22Rv1 (cell line): ENCODE results near the gene ALS2CL.

Source experiments
- CTCF ChIP-seq: fragments of 450-650 bp; IDR thresholded peaks from 2 replicates; pipeline ENCODE4 v1.5.1; 2017; ENCODE audit warnings: mild to moderate bottlenecking
- ZFX ChIP-seq: fragments of 450-650 bp; IDR thresholded peaks from 2 replicates; pipeline ENCODE4 v1.6.1; 2017; ENCODE audit warnings: antibody characterized with exemption, borderline replicate concordance

- TF ChIP-seq CTCF (no peak), ZFX (no peak)
Observed at GRCh38 chr3:46670891-46671427, 22.5 kb downstream of the ALS2CL start.
